ENCODE results near the gene ABO.

ABO gene

GRCh38 chr9:133249337-133249736 is 25.7 kb downstream of the ABO start:
- no peak overlapping the region for H3K9ac ChIP-seq (ENCODE audit: low read length)
- H3K9me3 ChIP-seq (ENCODE audit: low read length): no peaks in the 10 kb centered on the region
- no peak overlapping the region for H3K27ac ChIP-seq (ENCODE audit: low read depth, low read length)
- no peaks in the 10 kb centered on the region for H3K36me3 ChIP-seq (ENCODE audit: insufficient read depth, low read length)
- H3K4me1 ChIP-seq (ENCODE audit: insufficient read depth, low read length): no peaks in the 10 kb centered on the region
- H3K27me3 ChIP-seq (ENCODE audit: control insufficient read depth in 1 of 2, insufficient read depth in 2 of 2, low read length in 2 of 2): no peaks in the 10 kb centered on the region
- no peak overlapping the region for H3K4me3 ChIP-seq (ENCODE audit: low read depth in 1 of 2, low read length in 2 of 2)

GRCh38 chr9:133248726-133249295 is 26.2 kb downstream of the ABO start:
- Histone ChIP-seq H3K27me3 (ENCODE audit: control insufficient read depth in 1 of 2, insufficient read depth in 2 of 2, low read length in 2 of 2) (no peaks in the 10 kb centered on the region), H3K36me3 (ENCODE audit: insufficient read depth, low read length) (no peaks in the 10 kb centered on the region), H3K4me1 (ENCODE audit: insufficient read depth, low read length) (no peaks in the 10 kb centered on the region), H3K9ac (ENCODE audit: low read length) (no peak overlapping the region), H3K9me3 (ENCODE audit: low read length) (no peaks in the 10 kb centered on the region), H3K4me3 (ENCODE audit: low read depth in 1 of 2, low read length in 2 of 2) (no peak overlapping the region), H3K27ac (ENCODE audit: low read depth, low read length) (no peak overlapping the region)

- no peaks in the 10 kb centered on the region for H3K9me3 ChIP-seq (ENCODE audit: low read length)
- no peaks in the 10 kb centered on the region for H3K4me1 ChIP-seq (ENCODE audit: insufficient read depth, low read length)
- no peak overlapping the region for H3K9ac ChIP-seq (ENCODE audit: low read length)
- no peaks in the 10 kb centered on the region for H3K27me3 ChIP-seq (ENCODE audit: control insufficient read depth in 1 of 2, insufficient read depth in 2 of 2, low read length in 2 of 2)
- no peaks in the 10 kb centered on the region for H3K36me3 ChIP-seq (ENCODE audit: insufficient read depth, low read length)
- H3K4me3 ChIP-seq (ENCODE audit: low read depth in 1 of 2, low read length in 2 of 2): no peak overlapping the region
- H3K27ac ChIP-seq (ENCODE audit: low read depth, low read length): no peak overlapping the region
Observed at GRCh38 chr9:133247632-133248031, 27.4 kb downstream of the ABO start.

GRCh38 chr9:133246991-133247390 is 28.0 kb downstream of the ABO start:
- Histone ChIP-seq H3K36me3 (ENCODE audit: insufficient read depth, low read length) (no peaks in the 10 kb centered on the region), H3K4me3 (ENCODE audit: low read depth in 1 of 2, low read length in 2 of 2) (no peak overlapping the region), H3K27me3 (ENCODE audit: control insufficient read depth in 1 of 2, insufficient read depth in 2 of 2, low read length in 2 of 2) (no peaks in the 10 kb centered on the region)

GRCh38 chr9:133246562-133246961 is 28.4 kb downstream of the ABO start:
- no peak overlapping the region for H3K27ac ChIP-seq (ENCODE audit: low read depth, low read length)
- H3K9me3 ChIP-seq (ENCODE audit: low read length): no peaks in the 10 kb centered on the region
- no peaks in the 10 kb centered on the region for H3K27me3 ChIP-seq (ENCODE audit: control insufficient read depth in 1 of 2, insufficient read depth in 2 of 2, low read length in 2 of 2)
- no peak overlapping the region for H3K9ac ChIP-seq (ENCODE audit: low read length)
- H3K4me3 ChIP-seq (ENCODE audit: low read depth in 1 of 2, low read length in 2 of 2): no peak overlapping the region
- H3K4me1 ChIP-seq (ENCODE audit: insufficient read depth, low read length): no peaks in the 10 kb centered on the region
- no peaks in the 10 kb centered on the region for H3K36me3 ChIP-seq (ENCODE audit: insufficient read depth, low read length)

More at GRCh38 chr9:133246991-133247390, 28.0 kb downstream of the ABO start:
- Histone ChIP-seq H3K9me3 (ENCODE audit: low read length) (no peaks in the 10 kb centered on the region), H3K9ac (ENCODE audit: low read length) (no peak overlapping the region), H3K27ac (ENCODE audit: low read depth, low read length) (no peak overlapping the region), H3K4me1 (ENCODE audit: insufficient read depth, low read length) (no peaks in the 10 kb centered on the region)

GRCh38 chr9:133242991-133243390 is 32.0 kb downstream of the ABO start:
- Histone ChIP-seq H3K9ac (ENCODE audit: low read length) (no peak overlapping the region), H3K4me1 (ENCODE audit: insufficient read depth, low read length) (peaks cover 9% of the 10 kb centered on the region), H3K4me3 (ENCODE audit: low read depth in 1 of 2, low read length in 2 of 2) (no peak overlapping the region), H3K9me3 (ENCODE audit: low read length) (no peaks in the 10 kb centered on the region), H3K27ac (ENCODE audit: low read depth, low read length) (no peak overlapping the region), H3K27me3 (ENCODE audit: control insufficient read depth in 1 of 2, insufficient read depth in 2 of 2, low read length in 2 of 2) (no peaks in the 10 kb centered on the region), H3K36me3 (ENCODE audit: insufficient read depth, low read length) (no peaks in the 10 kb centered on the region)

GRCh38 chr9:133242241-133242640 is 32.8 kb downstream of the ABO start:
- Histone ChIP-seq H3K36me3 (ENCODE audit: insufficient read depth, low read length) (no peaks in the 10 kb centered on the region), H3K27me3 (ENCODE audit: control insufficient read depth in 1 of 2, insufficient read depth in 2 of 2, low read length in 2 of 2) (no peaks in the 10 kb centered on the region), H3K4me1 (ENCODE audit: insufficient read depth, low read length) (peaks cover 11% of the 10 kb centered on the region), H3K9me3 (ENCODE audit: low read length) (no peaks in the 10 kb centered on the region), H3K27ac (ENCODE audit: low read depth, low read length) (no peak overlapping the region), H3K4me3 (ENCODE audit: low read depth in 1 of 2, low read length in 2 of 2) (no peak overlapping the region), H3K9ac (ENCODE audit: low read length) (no peak overlapping the region)

GRCh38 chr9:133239533-133240090 is 35.4 kb downstream of the ABO start:
- H3K36me3 ChIP-seq (ENCODE audit: insufficient read depth, low read length): no peaks in the 10 kb centered on the region
- peak overlapping the region in 1 of 2 donors; percentile 59 for H3K4me3 ChIP-seq (ENCODE audit: low read depth in 1 of 2, low read length in 2 of 2)
- no peak overlapping the region for H3K9ac ChIP-seq (ENCODE audit: low read length)
- H3K27me3 ChIP-seq (ENCODE audit: control insufficient read depth in 1 of 2, insufficient read depth in 2 of 2, low read length in 2 of 2): no peaks in the 10 kb centered on the region
- no peak overlapping the region for H3K27ac ChIP-seq (ENCODE audit: low read depth, low read length)
- H3K9me3 ChIP-seq (ENCODE audit: low read length): no peaks in the 10 kb centered on the region
- H3K4me1 ChIP-seq (ENCODE audit: insufficient read depth, low read length): peaks cover 11% of the 10 kb centered on the region

GRCh38 chr9:133238851-133239532 is 36.0 kb downstream of the ABO start:
- Histone ChIP-seq H3K27me3 (ENCODE audit: control insufficient read depth in 1 of 2, insufficient read depth in 2 of 2, low read length in 2 of 2) (no peaks in the 10 kb centered on the region), H3K9ac (ENCODE audit: low read length) (no peak overlapping the region), H3K27ac (ENCODE audit: low read depth, low read length) (no peak overlapping the region)

GRCh38 chr9:133238272-133238850 is 36.6 kb downstream of the ABO start:
- H3K9ac ChIP-seq (ENCODE audit: low read length): no peak overlapping the region
- H3K4me3 ChIP-seq (ENCODE audit: low read depth in 1 of 2, low read length in 2 of 2): peak overlapping the region; percentile 42 to 59
- no peaks in the 10 kb centered on the region for H3K27me3 ChIP-seq (ENCODE audit: control insufficient read depth in 1 of 2, insufficient read depth in 2 of 2, low read length in 2 of 2)
- H3K27ac ChIP-seq (ENCODE audit: low read depth, low read length): no peak overlapping the region
- peaks cover 11% of the 10 kb centered on the region for H3K4me1 ChIP-seq (ENCODE audit: insufficient read depth, low read length)
- no peaks in the 10 kb centered on the region for H3K9me3 ChIP-seq (ENCODE audit: low read length)
- H3K36me3 ChIP-seq (ENCODE audit: insufficient read depth, low read length): no peaks in the 10 kb centered on the region

More at GRCh38 chr9:133238851-133239532, 36.0 kb downstream of the ABO start:
- no peaks in the 10 kb centered on the region for H3K9me3 ChIP-seq (ENCODE audit: low read length)
- peak overlapping the region; percentile 42 to 59 for H3K4me3 ChIP-seq (ENCODE audit: low read depth in 1 of 2, low read length in 2 of 2)
- H3K36me3 ChIP-seq (ENCODE audit: insufficient read depth, low read length): no peaks in the 10 kb centered on the region
- peaks cover 11% of the 10 kb centered on the region for H3K4me1 ChIP-seq (ENCODE audit: insufficient read depth, low read length)

- Histone ChIP-seq H3K9me3 (ENCODE audit: low read length) (no peaks in the 10 kb centered on the region), H3K36me3 (ENCODE audit: insufficient read depth, low read length) (no peaks in the 10 kb centered on the region), H3K9ac (ENCODE audit: low read length) (no peak overlapping the region), H3K4me1 (ENCODE audit: insufficient read depth, low read length) (peaks cover 11% of the 10 kb centered on the region), H3K27ac (ENCODE audit: low read depth, low read length) (no peak overlapping the region), H3K4me3 (ENCODE audit: low read depth in 1 of 2, low read length in 2 of 2) (no peak overlapping the region), H3K27me3 (ENCODE audit: control insufficient read depth in 1 of 2, insufficient read depth in 2 of 2, low read length in 2 of 2) (no peaks in the 10 kb centered on the region)
Observed at GRCh38 chr9:133237035-133237731, 37.8 kb downstream of the ABO start.

All from muscle layer of colon (tissue), 2 donors.